ENCODE results near the gene GSTM5. TPM values are rescaled to one million over a fixed set of nuclear protein-coding genes. Genes with fewer than 3 reads are reported as not detected.
"Not testable (repeated sequence)": the region's sequence is repeated elsewhere in the genome, so short reads cannot be mapped to it uniquely, and the experiment has no call there.

Gene GSTM5
- total RNA-seq, 1 donor from 2014 or later = 4.4 TPM

GRCh38 chr1:109730666-109731065 is 18.6 kb downstream of the GSTM5 start:
- DNase-seq = peak; percentile 55

- DNase-seq = peak; percentile 46
Observed at GRCh38 chr1:109732390-109732881, 20.4 kb downstream of the GSTM5 start.

DNA sequence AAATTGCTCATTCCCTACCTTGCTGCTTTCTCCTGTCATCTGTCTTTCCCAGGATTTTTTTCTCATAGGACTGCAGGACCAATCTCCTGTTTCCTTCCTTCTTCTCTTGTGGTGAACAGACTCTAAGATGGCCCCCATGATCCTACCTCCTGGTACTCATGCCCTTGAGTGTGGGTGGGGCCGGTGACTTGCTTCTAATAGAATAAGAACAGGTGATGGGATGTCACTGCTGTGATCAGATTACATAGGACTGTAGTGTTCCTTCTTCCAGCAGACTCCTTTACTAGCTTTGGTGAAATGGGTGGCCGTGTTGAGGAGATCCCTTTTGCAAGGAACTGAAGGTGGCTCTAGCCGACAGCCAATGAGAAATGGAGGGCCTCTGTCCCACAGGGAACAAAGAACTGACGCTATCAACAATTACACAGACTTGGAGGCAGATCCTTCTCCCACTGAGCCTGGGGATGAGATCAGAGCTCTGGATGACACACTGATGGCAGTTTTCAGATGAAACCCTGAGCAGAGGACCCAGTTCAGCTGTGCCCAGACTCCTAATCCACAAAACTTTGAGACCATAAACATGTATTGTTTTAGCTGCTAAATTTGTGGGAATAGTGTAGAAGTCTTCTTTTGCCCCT is 21.3 kb downstream of the GSTM5 start:
- DNase-seq = peak; percentile 66

DNA sequence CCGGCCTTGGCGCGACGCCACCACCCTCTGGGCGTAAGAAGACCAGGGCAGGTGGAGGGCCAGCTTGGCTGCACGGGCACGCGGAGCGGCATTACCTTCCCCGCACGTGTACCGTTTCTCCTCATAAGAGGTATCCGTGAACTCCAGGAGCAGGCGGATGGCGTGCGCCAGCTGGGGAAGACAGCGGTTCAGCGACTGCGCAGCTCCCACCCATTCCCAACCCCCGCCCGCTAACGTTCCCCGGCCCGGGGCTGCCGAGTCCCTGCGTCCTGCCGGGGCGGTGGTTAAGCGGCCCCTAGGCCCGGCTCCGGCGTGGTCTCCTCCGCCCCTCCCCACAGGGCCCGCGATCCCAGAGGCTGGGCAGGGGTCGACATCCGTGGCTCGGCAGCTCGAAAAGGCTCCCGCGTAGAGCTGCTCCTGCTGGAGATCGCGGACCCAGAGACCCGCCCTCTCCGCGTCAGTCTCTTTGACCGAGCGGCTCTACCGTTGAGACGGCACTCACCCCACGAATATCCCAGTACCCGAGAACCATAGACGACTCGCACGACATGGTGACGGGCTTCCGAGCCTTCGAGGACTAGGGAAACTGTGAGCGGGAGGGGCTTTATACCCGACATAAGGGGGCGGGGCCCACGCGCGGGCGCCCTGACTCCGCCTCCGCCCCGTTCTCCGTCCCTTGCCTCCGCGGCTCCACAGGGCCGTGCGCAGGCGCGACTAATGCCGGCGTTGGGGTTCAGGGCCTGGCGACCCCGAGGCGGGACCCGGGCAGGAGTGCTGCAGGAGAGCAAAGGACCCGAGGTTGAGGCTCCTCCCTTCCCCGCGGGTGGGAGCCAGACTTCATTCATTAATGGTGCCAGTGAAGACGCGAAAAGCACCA is 27.9 kb downstream of the GSTM5 start:
- peak; percentile 86 for DNase-seq

DNA sequence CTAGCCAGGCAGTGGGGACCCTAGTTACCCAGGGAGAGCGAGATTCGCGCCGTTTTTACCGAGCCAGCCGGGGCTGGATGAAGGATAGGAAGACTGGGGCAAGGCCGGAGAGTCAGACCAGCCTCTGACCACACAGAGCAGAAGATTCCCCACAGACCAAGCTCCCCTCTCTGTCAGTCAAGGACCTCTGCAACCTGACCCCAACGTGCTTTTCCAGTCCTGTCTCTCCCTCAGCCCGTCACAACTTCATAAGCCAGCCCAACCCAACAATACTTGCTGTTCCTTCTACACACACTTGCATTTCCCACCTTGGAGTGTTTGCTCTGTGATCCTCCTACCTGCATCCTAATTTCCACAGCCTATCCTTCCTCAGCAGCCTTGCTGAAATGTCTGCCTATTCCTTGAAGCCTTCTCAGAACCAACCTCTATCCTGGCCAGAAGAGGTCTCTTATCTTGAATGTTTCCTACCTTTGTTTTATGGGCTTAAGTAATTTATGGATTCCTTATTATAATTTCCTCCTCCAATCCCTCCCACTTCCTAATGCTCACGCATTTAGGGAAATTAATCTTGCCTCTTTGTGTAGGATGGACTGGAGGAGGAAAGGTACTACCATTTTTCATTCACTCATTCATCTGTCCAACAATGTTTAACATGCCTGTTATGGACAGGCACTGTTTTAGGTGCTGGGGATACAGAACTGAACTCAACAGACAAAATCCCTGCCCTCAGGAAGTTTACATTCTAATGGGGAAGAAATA is 28.7 kb downstream of the GSTM5 start, which contains the start of gene GSTM3:
TSS of gene GSTM3 (minus strand) at position 424 of the 759 bp plus-strand sequence. CDS start 751 bp downstream, outside the sequence.
- DNase-seq = no peak

DNA sequence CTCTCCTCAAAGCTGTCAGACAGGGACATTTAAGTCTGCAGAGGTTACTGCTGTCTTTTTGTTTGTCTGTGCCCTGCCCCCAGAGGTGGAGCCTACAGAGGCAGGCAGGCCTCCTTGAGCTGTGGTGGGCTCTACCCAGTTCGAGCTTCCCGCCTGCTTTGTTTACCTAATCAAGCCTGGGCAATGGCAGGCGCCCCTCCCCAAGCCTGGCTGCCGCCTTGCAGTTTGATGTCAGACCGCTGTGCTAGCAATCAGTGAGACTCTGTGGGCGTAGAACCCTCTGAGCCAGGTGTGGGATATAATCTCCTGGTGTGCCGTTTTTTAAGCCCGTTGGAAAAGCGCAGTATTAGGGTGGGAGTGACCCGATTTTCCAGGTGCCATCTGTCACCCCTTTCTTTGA is 36.3 kb downstream of the GSTM5 start:
- DNase-seq = not testable (repeated sequence)

DNA sequence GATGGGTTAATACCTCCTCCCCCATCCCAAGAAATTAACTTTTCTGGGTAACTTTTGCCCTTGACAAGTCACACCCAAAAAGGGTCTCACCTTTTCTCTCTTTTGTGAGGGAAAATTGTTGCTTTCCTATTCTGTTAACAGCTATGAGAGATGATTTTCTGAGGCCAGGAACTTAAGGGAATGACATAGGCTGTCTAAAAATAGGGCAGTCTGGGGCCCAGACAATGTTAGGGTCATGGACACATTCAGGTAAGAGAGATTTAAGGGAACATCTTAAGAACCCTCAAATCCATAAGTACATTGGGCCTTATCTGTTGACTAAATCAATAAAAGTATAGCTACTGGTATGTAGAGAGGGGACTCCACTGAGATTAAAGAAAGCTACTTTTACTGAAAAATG is 37.2 kb downstream of the GSTM5 start:
- no peak for DNase-seq

DNA sequence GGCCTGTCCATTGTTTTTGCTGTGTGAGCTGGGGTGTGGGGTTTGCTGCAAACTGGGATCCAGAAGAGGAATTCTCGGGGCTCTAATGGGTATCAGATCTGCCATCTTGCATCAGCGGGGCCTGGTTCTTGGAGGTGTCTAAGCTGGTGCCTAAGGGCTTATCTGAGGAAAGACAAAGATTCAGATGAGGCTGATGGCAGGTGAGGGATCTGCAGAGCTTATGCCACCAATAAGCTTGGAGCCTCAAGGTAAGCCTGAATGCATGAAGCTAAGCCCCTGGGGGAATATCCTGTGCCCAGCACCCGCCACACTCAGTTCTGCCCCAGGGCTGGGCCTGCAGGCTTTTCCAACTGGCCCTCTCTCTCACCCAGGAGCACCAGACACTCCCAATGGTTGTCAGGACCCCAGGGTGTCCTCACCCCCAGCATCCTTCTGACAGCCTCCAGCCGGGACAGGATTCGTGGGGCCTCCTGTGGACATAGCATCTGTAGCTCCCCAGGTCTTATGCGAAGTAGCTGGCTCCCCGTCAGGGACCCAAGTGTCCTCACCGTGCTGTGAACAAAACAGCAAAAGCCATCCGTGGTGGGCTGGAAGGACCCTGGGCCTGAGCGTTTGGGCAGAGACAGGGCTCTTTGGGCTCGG is 38.3 kb downstream of the GSTM5 start:
- no peak for DNase-seq

GRCh38 chr1:109750920-109751319 is 38.9 kb downstream of the GSTM5 start:
- DNase-seq = no peak

GRCh38 chr1:109751531-109752260 is 39.6 kb downstream of the GSTM5 start:
- DNase-seq = no peak

GRCh38 chr1:109754738-109755137 is 42.7 kb downstream of the GSTM5 start:
- no peak for DNase-seq

DNA sequence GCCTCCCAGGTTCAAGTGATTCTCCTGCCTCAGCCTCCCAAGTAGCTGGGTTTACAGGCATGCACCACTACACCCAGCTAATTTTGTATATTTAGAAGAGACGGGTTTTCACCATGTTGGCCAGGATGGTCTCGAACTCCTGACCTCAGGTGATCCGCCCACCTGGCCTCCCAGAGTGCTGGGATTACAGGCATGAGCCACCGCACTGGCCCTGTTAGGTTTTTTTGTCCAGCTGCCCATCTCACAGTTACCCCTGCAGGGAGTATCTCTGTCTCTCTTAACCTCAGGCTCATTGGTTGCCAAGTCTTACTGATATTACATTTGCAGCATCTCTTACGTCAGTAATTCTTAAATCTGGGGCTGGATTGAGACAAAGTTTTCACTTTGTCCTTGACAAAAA is 44.3 kb downstream of the GSTM5 start:
- DNase-seq = not testable (repeated sequence)

GRCh38 chr1:109756848-109757521 is 44.9 kb downstream of the GSTM5 start:
- DNase-seq = no peak

- DNase-seq = no peak
Observed at GRCh38 chr1:109757936-109758786, 46.1 kb downstream of the GSTM5 start.

DNA sequence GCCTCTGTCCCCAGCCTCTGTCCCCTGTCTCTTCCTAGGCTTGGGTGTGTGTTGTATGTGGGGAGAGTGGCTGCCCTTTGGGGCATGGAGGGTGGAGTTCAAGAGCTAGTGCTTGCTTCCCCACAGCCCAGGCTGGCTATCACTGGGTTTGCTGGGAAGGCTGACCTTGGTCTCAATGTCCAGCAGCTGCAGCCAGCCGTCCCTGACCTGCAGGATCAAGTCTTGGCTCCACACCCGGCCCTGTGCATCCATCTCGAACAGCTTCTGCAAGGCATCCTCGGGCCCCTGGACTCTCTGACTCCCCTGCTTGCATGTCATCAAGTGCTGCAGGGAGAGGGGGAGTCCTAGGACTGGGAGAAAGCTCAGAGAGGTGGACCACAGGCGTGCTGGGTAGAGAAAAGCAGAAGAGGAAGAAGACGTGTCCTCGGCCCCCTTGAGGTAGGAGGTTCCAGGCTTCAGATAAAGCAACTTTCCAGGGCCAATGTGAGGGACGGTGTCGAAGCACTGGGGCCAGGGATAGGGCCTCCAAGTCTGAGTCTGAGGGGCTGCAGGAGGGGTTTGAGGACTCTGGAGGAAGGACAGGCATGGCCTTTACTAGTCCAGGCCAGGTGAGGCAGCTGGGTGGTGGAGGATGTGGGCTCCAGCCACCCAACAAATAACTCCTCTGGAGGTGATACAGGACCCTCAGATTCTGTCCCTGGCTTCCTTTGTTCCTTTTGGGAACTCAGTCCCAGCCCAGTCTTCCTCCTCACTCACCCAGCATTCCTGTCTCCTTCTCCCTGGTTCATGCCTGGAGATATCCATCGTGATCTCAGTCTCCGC is 47.7 kb downstream of the GSTM5 start:
- no peak for DNase-seq

DNA sequence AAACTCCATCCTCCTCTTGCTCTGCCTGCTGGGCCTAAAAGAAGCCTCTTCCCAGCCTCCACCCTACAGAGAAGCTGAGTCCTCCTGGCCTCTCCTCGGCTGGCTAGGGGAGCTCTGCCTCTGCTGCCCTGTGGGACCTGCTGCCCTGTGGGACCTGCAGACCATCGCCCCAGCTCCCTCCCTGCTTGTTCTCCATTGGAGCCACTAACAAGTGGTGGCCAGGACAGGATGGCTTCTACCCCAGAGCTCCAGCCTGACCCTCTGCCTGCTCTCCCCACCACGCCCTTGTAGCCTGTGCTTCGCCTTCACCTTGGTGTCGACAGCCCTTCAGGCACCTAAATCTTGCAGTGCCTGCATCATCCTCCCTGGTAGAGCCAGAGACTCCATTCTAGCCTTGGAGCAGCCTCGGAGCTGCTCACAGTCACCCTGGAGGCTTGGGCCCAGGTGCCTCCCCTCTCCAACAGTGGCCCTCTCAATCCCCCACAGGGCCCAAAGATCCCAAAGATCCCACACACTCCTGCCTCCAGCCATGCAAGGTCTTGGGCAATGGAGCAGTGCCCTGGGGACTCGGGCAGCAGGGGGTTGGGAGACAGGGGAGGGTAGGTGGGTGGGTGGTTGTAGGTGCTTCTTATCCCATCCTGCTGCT is 48.7 kb downstream of the GSTM5 start:
- no peak for DNase-seq

GRCh38 chr1:109761227-109762038 is 49.4 kb downstream of the GSTM5 start:
- DNase-seq = no peak

All from tongue (tissue), 2 donors.